GM12874 (cell line): Measurements from ENCODE around the gene WDR7.

ENCODE experiments used
- CTCF ChIP-seq: IDR thresholded peaks from 2 replicates; pipeline ENCODE4 v1.5.1; 2011; ENCODE audit warnings: low read depth, mild to moderate bottlenecking, control low read depth, low read length, moderate library complexity; ENCODE audit not compliant: insufficient read depth

The WDR7 gene

GRCh38 chr18:57084331-57085271 is 433.4 kb downstream of the WDR7 start:
- no peak for TF ChIP-seq CTCF

GRCh38 chr18:57085371-57085770 is 434.2 kb downstream of the WDR7 start:
- TF ChIP-seq CTCF, result no peak

DNA sequence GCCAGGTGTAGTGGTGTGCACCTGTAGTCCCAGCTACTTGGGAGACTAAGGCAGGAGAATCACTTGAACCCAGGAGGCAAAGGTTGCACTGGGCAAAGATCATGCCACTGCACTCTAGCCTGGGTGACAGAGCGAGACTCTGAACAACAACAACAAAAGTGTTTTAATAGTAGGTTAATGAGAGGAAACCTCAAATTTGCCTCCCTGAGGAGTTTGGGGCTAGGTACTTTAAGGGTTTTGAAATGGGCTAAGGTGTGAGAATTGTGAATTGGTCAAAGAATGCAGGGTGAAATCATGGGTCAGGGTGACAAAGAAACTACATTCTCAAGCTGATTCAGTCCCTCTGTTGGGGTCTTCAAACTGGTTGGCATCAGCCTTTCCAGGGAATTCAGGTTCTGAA is 435.0 kb downstream of the WDR7 start:
- TF ChIP-seq CTCF, result no peak
